HG03469 (cell line): ENCODE data around the gene ACADM.
"Not testable (repeated sequence)": the region's sequence is repeated elsewhere in the genome, so short reads cannot be mapped to it uniquely, and the experiment has no call there.

Experiments used
- ATAC-seq: cut with Tn5 transposase; IDR thresholded peaks from one replicate; pipeline ENCODE4 v1.9.1; 2021; ENCODE audit warnings: mild to moderate bottlenecking, moderate library complexity, moderate number of reproducible peaks; ENCODE audit not compliant: unreplicated experiment

ACADM gene

GRCh38 chr1:75733661-75734060 lies 9.2 kb downstream of the ACADM start:
- ATAC-seq = no peak

DNA sequence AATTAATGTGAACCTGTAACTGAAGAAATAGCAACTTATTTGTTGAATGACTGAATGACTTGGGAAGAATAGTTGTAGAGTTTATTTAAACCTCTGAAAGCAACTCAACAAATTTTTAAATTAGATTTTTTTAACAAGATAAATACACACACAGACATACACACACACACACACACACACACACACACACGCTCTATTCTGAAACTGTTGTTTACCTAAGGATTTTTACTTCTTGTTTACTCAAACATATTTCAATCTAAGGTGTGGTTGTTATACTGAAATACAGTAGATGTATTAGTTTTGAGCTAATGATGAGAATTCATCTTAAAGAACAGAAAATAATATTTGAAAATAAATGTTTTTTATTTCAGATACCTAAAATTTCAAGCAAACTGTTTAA lies 11.5 kb downstream of the ACADM start:
- ATAC-seq = no peak

DNA sequence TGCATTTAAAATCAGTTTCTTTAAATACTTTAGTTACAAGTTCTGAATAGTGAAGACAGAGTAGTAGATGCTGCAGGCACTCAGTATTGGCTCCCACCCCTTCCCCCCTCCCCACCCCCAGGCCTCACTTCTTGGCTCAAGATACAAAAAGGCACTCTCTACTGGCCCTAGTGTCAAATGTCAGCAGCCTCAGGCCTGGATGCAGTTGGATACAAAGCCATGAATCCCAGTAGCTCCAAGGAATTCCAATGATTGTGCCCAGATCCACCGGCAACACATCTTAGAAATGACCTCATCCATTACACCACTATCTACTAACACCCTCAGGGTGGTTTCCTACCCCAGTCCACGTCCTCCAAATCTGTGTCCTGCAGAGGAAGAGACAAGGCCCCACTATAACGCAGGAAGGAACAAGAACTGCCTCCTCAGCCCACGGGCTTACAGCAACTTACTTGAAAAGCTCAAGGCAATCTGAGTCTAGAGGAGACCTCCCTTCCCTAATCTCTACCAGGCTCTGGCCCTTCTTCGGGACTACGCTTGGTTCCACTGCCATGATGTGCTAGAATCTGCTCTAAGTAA lies 17.6 kb downstream of the ACADM start:
- ATAC-seq = no peak

- ATAC-seq = peak; percentile 79
These were observed 20.8 kb downstream of the ACADM start for GRCh38 chr1:75745276-75745675.

DNA sequence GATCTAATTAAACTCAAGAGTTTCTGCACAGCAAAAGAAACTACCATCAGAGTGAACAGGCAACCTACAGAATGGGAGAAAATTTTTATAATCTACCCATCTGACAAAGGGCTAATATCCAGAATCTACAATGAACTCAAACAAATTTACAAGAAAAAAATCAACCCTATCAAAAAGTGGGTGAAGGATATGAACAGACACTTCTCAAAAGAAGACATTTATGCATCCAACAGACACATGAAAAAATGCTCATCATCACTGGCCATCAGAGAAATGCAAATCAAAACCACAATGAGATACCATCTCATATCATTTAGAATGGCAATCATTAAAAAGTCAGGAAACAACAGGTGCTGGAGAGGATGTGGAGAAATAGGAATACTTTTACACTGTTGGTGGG lies 32.7 kb downstream of the ACADM start:
- ATAC-seq = not testable (repeated sequence)

- ATAC-seq = not testable (repeated sequence)
These were observed 34.0 kb downstream of the ACADM start for GRCh38 chr1:75758543-75758942.

- no peak for ATAC-seq
These were observed 39.6 kb downstream of the ACADM start for GRCh38 chr1:75764057-75764655.

GRCh38 chr1:75765697-75766355 lies 41.3 kb downstream of the ACADM start:
- no peak for ATAC-seq

GRCh38 chr1:75768016-75768415 lies 43.5 kb downstream of the ACADM start:
- no peak for ATAC-seq

GRCh38 chr1:75770761-75771160 lies 46.3 kb downstream of the ACADM start:
- no peak for ATAC-seq

DNA sequence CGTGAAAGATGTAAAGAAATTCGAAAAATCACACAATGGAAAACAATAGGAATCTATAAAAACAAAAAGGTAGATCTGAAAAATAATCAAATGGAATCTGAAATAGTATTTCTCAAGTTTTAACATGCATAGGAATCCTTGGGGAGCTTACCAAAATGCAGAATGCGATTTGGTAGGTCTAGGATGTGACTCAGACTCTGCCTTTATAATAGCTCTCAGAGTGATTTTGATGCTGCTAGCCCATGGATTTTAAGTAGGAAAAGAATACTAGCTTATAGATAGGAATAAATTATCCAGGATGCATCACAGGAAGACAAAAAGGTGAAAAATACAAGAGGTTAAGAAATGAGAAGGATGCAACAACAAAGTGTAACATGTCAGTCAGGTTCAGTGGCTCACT lies 47.5 kb downstream of the ACADM start:
- no peak for ATAC-seq

- ATAC-seq = not testable (repeated sequence)
These were observed 53.3 kb downstream of the ACADM start for GRCh38 chr1:75777812-75778211.

DNA sequence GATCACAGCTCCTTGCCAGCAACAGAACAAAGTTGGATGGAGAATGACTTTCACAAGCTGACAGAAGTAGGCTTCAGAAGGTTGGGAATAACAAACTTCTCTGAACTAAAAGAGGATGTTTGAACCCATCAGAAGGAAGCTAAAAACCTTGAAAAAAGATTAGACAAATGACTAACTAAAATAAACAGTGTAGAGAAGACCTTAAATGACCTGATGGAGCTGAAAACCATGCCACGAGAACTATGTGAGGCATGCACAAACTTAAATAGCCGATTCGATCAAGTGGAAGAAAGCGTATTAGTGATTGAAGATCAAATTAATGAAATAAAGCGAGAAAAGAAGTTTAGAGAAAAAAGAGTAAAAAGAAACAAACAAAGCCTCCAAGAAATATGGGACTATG lies 54.2 kb downstream of the ACADM start:
- ATAC-seq = not testable (repeated sequence)

- not testable (repeated sequence) for ATAC-seq
These were observed 55.7 kb downstream of the ACADM start for GRCh38 chr1:75780183-75780582.

DNA sequence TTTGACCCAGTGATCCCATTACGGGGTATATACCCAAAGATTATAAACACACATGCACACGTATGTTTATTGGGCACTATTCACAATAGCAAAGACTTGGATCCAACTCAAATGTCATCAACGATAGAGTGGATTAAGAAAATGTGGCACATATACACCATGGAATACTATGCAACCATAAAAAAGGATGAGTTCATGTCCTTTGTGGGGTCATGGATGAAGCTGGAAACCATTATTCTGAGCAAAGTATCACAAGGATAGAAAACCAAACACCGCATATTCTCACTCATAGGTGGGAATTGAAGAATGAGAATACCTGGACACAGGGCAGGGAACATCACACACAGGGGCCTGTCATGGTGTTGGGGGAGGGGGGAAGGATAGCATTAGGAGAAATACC lies 59.4 kb downstream of the ACADM start:
- not testable (repeated sequence) for ATAC-seq

GRCh38 chr1:75785320-75785982 lies 60.9 kb downstream of the ACADM start:
- ATAC-seq = peak; percentile 3

GRCh38 chr1:75785983-75786853 lies 61.7 kb downstream of the ACADM start, which contains the start of gene RABGGTB:
Gene RABGGTB, plus strand, starts transcription at chr1:75786256. Its CDS starts 16 bp downstream, at chr1:75786272.
- ATAC-seq = peak; percentile 63

DNA sequence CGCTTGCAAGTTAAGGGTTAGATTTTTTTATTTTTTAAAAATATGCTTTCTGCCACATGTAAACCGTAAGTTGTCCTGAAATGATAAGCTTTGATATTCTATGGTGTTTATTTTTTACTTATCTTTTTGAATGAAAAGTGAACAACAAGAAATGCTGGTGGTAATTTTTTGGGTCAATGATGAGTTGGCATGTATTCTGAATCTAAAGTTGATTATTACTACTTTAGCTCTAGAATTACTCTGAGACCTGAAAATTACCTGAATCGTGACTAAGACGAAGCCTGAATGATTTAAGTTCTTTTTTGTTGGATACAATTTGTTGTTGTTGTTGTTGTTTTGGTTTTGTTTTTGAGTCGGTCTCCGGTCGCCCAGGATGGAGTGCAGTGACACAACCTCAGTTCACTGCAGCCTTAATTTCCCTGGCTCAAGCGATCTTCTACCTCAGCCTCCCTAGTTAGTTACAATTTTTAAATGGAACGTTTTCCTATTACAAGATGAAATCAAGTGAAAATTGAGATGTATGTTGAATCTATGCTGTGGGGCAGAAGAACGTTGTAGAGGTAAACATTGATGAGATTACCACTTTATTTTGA lies 62.5 kb downstream of the ACADM start:
- ATAC-seq = no peak

- ATAC-seq = no peak
These were observed 63.0 kb downstream of the ACADM start for GRCh38 chr1:75787524-75787923.

GRCh38 chr1:75789988-75790387 lies 65.5 kb downstream of the ACADM start:
- no peak for ATAC-seq
